Activated T-helper 9 cell treated with anti-CD3 and anti-CD28 coated beads, Interleukin-2, amount 50 U/mL, for 16 hours (primary cell): ENCODE results near the gene RAD51B.

Experiments used
- DNase-seq: peaks from one replicate; pipeline ENCODE4 v3.0.0-alpha.2; 2020; ENCODE audit warnings: low read depth

The RAD51B gene

GRCh38 chr14:68553311-68553710 is 733.7 kb downstream of the RAD51B start:
- DNase-seq: no peak

GRCh38 chr14:68554231-68554630 is 734.7 kb downstream of the RAD51B start:
- DNase-seq: no peak

- no peak for DNase-seq
These were observed 736.7 kb downstream of the RAD51B start for GRCh38 chr14:68556253-68556652.

- no peak for DNase-seq
These were observed 738.1 kb downstream of the RAD51B start for GRCh38 chr14:68557648-68558047.

- DNase-seq: no peak
These were observed 738.5 kb downstream of the RAD51B start for GRCh38 chr14:68558096-68558495.

- no peak for DNase-seq
These were observed 740.4 kb downstream of the RAD51B start for GRCh38 chr14:68559949-68560348.

GRCh38 chr14:68561531-68562007 is 742.0 kb downstream of the RAD51B start:
- DNase-seq: no peak

- DNase-seq: no peak
These were observed 743.3 kb downstream of the RAD51B start for GRCh38 chr14:68562911-68563250.

- no peak for DNase-seq
These were observed 743.9 kb downstream of the RAD51B start for GRCh38 chr14:68563251-68564131.

- no peak for DNase-seq
These were observed 744.7 kb downstream of the RAD51B start for GRCh38 chr14:68564191-68564825.

- no peak for DNase-seq
These were observed 745.5 kb downstream of the RAD51B start for GRCh38 chr14:68564826-68565759.

GRCh38 chr14:68566075-68566474 is 746.5 kb downstream of the RAD51B start:
- no peak for DNase-seq

- DNase-seq: no peak
These were observed 749.6 kb downstream of the RAD51B start for GRCh38 chr14:68568907-68569897.

- no peak for DNase-seq
These were observed 750.4 kb downstream of the RAD51B start for GRCh38 chr14:68569970-68570409.

GRCh38 chr14:68571114-68571591 is 751.6 kb downstream of the RAD51B start:
- no peak for DNase-seq

GRCh38 chr14:68571928-68572525 is 752.4 kb downstream of the RAD51B start:
- DNase-seq: no peak

GRCh38 chr14:68573126-68573525 is 753.5 kb downstream of the RAD51B start:
- DNase-seq: no peak

- DNase-seq: no peak
These were observed 754.1 kb downstream of the RAD51B start for GRCh38 chr14:68573722-68574121.

- no peak for DNase-seq
These were observed 754.9 kb downstream of the RAD51B start for GRCh38 chr14:68574461-68574860.

GRCh38 chr14:68574906-68575305 is 755.3 kb downstream of the RAD51B start:
- no peak for DNase-seq
